ENCODE measurements around the gene CCL3.
"Not testable (repeated sequence)": the region's sequence is repeated elsewhere in the genome, so short reads cannot be mapped to it uniquely, and the experiment has no call there.

- TF ChIP-seq EZH2phosphoT487 (IDR thresholded peaks at IDR 0.05; ENCODE audit: insufficient read depth, low read depth); EZH2 (IDR thresholded peaks at IDR 0.05; ENCODE audit: insufficient read depth, poor library complexity, severe bottlenecking): not testable (repeated sequence)
Measured at GRCh38 chr17:36087471-36087870, 2.5 kb downstream of the CCL3 start.
